Mesenteric fat pad (tissue), 1 donor: ENCODE measurements around the gene RNF166. TPM values are rescaled to one million over a fixed set of nuclear protein-coding genes. Genes with fewer than 3 reads are reported as not detected.

ENCODE experiments used
- DNase-seq: peaks from one replicate; pipeline ENCODE4 v3.0.0-alpha.2; 2020; ENCODE audit warnings: low spot score
- total RNA-seq: library from RNA; stranded (reverse); fragmentation: NEBNext Ultra II Directional; extraction: Animal tissue kit (Norgen Biotek cat#: 25700); gene quantifications from one replicate; pipeline ENCODE4 v1.2.1, GENCODE V29; 2021
- donor health status: DM: yes; HTN: yes; CAD: no.

RNF166 gene
- total RNA-seq, 1 donor from 2014 or later: 22.5 TPM

DNA sequence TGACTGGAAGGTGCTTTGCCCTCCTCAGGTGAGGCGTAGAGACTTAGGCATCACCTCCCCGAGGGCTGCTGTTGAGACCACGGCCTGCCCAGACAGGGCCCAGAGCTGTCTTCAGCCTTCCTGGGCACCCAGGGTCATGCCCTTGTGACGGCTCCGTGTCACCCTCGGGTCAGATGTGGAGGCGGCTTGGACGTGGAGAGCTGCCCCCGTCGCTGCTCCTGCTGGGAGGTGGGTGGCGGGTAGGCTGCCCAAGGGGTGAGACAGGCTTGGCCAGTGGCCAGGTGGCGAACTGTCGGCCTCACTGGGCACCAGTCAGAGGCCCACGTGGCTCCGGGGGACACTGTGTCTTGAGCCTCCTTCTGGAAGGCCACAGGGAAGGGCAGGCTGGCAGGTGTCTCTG, 11.0 kb downstream of the RNF166 start:
- no peak for DNase-seq

- DNase-seq: no peak
Observed at GRCh38 chr16:88694221-88695087, 11.8 kb downstream of the RNF166 start.

DNA sequence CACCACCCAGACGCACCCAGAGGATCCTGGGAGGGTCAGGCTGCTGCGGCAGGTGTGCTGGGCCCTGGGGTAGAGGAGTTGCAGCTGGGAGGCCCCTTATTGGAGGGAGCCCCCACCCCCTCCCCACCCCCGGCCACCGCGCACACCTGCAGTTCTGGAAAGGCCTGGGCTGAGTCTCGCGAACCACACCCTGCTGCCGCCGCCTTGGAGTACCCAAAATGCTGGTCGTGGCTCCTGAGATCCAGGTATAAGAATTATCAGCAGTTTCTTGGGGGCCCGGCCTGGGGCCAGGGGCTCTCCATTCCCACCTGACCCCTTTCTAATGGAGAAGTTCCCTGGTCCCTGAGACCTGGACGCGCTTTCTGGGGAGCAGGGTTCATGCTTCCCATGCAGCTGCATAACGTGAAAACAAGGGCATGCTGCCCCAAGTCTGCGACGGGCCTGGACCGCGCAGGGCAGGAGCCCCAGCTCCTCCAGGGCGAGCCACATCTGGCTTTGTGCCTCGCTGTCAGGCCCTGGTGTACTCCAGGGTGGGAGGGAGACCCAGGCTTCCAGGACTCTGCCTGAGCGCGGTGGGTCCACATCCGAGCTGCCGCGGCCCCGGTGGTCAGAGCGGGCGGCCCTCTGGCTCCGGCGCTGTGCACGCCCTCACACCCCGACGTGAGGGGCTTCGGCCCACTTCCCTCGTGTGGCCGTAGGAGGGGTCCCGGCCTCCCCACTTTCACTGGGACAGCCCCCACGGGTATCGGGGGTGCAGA, 12.6 kb downstream of the RNF166 start:
- no peak for DNase-seq

- DNase-seq: no peak
Observed at GRCh38 chr16:88692861-88693260, 13.3 kb downstream of the RNF166 start.

- no peak for DNase-seq
Observed at GRCh38 chr16:88691924-88692560, 14.2 kb downstream of the RNF166 start.

DNA sequence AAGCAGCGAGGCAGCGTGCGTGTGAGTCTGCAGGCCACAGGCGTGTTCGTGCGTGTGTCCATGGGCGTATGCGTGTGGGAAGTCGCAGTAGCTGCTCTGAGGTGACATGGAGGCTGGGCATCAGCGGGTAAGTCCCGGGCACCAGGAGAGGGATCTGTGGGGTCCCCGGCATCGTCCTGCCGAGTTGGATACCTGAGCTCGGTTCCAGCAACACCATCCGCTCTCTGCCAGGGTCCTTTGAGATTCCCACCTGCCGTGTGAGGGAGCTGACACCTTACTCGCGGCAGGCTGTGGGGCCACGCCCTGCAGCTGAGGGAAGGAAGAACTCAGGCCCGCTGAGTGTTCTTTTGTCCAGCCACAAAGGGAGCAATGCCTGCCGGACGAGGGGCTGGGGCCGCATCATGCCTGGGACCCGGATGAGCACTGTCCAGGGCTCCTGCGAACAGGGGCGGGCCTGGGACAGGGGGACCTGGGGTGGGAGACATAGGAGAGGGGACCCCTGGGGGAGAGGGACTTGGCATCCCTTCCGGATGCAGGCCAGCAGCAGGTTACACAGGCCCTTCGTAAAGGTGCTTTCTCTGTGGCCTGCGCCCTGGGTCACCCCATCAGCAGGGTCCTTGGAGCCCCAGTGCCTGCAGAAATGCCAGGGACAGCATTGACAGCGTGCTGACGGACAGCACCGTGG, 14.9 kb downstream of the RNF166 start:
- no peak for DNase-seq

GRCh38 chr16:88690341-88691128, 15.7 kb downstream of the RNF166 start:
- DNase-seq: no peak

GRCh38 chr16:88688013-88688778, 18.0 kb downstream of the RNF166 start:
- DNase-seq: no peak

- no peak for DNase-seq
Observed at GRCh38 chr16:88687676-88688012, 18.6 kb downstream of the RNF166 start.

DNA sequence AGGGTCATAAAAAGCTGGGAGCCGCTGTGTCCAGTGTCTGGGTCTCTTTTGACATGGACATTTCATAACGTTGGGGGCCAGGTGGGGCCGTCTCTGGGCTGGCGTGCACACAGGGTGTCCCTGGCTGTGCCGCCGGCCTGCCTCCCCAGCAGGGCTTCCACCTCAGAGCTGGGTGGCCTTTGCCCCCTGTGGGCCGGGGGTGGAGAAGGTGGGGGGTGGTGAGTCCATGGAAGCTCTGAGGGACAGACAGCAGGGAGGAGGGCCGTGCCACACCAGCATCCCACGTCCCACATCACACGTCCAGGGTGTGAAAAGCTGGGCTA, 19.0 kb downstream of the RNF166 start:
- DNase-seq: no peak

- peak; percentile 96 for DNase-seq
Observed at GRCh38 chr16:88686439-88687253, 19.6 kb downstream of the RNF166 start, which contains the start of gene SNAI3. SNAI3 (minus strand) TSS chr16:88686507; CDS start chr16:88686406, 101 bp downstream.

- DNase-seq: no peak
Observed at GRCh38 chr16:88686062-88686438, 20.2 kb downstream of the RNF166 start.

DNA sequence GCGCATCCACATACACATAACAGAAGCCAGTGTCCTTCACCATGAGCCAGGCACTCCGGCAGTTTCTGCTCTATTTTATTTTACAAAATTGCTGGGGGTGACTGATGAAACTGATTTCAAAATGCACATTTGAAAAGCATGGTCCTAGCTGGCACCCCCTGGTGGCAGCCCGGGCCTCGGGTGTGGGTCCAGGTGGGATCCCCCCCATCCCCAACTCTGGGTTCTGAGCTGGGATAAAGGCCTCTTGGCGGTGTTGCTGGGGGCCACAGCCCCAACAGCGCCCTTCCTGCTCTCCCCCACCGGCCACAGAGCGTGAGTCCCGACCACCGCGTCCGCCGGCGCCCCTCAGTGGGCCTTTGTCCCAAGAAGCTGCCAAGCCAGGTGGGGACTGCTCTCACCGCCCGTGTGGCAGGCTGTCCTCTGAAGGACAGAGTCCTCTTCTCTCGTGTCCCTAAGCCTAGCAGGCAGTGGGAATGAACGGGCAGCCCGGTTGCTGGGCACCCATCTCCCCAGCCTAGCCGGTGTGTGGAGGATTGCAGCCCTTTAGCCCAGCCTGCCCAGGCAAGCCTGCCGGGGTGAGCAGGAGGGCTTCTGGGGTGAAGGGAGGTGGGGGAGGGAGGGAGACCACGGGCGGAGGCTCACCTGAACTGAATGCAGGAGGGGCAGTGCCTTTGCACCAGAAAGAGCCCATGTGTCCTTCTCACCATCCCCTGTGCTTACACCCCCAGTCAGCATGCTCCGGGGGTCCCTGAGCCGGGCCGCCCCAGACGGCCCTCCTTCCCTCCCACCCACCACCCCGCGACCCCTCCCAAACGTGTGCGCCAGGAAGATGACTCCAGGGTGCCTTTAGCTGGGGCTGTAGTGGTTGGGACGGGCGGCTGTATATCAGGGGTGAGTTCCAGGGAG, 20.8 kb downstream of the RNF166 start:
- DNase-seq: no peak

GRCh38 chr16:88684569-88685155, 21.5 kb downstream of the RNF166 start:
- no peak for DNase-seq

GRCh38 chr16:88681709-88682451, 24.3 kb downstream of the RNF166 start:
- DNase-seq: no peak

GRCh38 chr16:88681084-88681680, 25.0 kb downstream of the RNF166 start:
- DNase-seq: no peak
